Vagina (tissue), 2 donors: Measurements from ENCODE around the gene STON2. TPM values are rescaled to one million over a fixed set of nuclear protein-coding genes. Genes with fewer than 3 reads are reported as not detected.

ENCODE experiments used
- DNase-seq, 2 donors: peaks; one replicate each; pipeline ENCODE4 v3.0.0-alpha.2; 2017; ENCODE audit errors: extremely low spot score in 2 of 2
- H3K27ac ChIP-seq: fragments of 200-600 bp; sonication (generic); one replicate; pipeline ENCODE4 v1.5.1; 2019
- H3K27me3 ChIP-seq: fragments of 200-600 bp; sonication (generic); one replicate; pipeline ENCODE4 v1.5.1; 2019
- H3K36me3 ChIP-seq, 2 donors: fragments of 200-600 bp; sonication (generic); one replicate each; pipeline ENCODE4 v1.5.1; 2017 to 2019
- H3K4me1 ChIP-seq: fragments of 200-600 bp; sonication (generic); one replicate; pipeline ENCODE4 v1.5.1; 2019
- H3K4me3 ChIP-seq, 2 donors: fragments of 200-600 bp; sonication (generic); 1 replicate in 1 of 2; 2 replicates in 1 of 2; pipeline ENCODE4 v1.5.1; 2016 to 2019
- H3K9me3 ChIP-seq: fragments of 200-600 bp; sonication (generic); one replicate; pipeline ENCODE4 v1.5.1; 2019
- CTCF ChIP-seq, 3 experiments: fragments of 450-650 bp in 2 of 3; fragments of 200-600 bp in 1 of 3; sonication (generic) in 1 of 3; IDR thresholded peaks; one replicate each; pipeline ENCODE4 v1.5.1; 2017 to 2019; ENCODE audit warnings: antibody characterized with exemption in 3 of 3, mild to moderate bottlenecking in 2 of 3, moderate library complexity in 2 of 3
- POLR2A ChIP-seq, 2 donors: fragments of 450-650 bp; IDR thresholded peaks; one replicate each; pipeline ENCODE4 v1.6.1; 2017; ENCODE audit warnings: antibody characterized with exemption in 2 of 2, mild to moderate bottlenecking in 2 of 2, moderate library complexity in 2 of 2
- POLR2AphosphoS5 ChIP-seq, 2 donors: sonication (generic); formaldehyde crosslinking; IDR thresholded peaks; one replicate each; pipeline ENCODE4 v1.9.0; 2017; ENCODE audit warnings: antibody characterized with exemption in 2 of 2, mild to moderate bottlenecking in 2 of 2, low read depth in 1 of 2; ENCODE audit not compliant: insufficient read depth in 1 of 2
- intact Hi-C: fragments of 100-400 bp; cut with DNase I; formaldehyde crosslinking; loops from one replicate; pipeline ENCODE4 v1.15.1; 2023
- total RNA-seq: library from RNA; depleted of rRNA; stranded (reverse); fragments of >200 nt; gene quantifications from one replicate; pipeline ENCODE4 v1.2.3, GENCODE V29; 2016

The STON2 gene
- total RNA-seq, 1 donor from 2014 or later, result 39.8 TPM

- no peaks in the 10 kb centered on the region for H3K27me3 ChIP-seq
- DNase-seq, result no peak
- no peaks in the 10 kb centered on the region for H3K9me3 ChIP-seq
- intact Hi-C loops, result no loop called here
- H3K4me1 ChIP-seq, result peaks cover 39% of the 10 kb centered on the region
- no peak overlapping the region for H3K4me3 ChIP-seq
- TF ChIP-seq POLR2AphosphoS5 (IDR thresholded peaks at IDR 0.05; ENCODE audit: insufficient read depth in 1 of 2, low read depth in 1 of 2) (no peak), POLR2A (IDR thresholded peaks at IDR 0.05) (no peak), CTCF (IDR thresholded peaks at IDR 0.05) (no peak)
- peak overlapping the region; percentile 68 for H3K27ac ChIP-seq
- H3K36me3 ChIP-seq, result no peaks in the 10 kb centered on the region
Observed at GRCh38 chr14:81400852-81401251, 728 bp upstream of the STON2 start.

GRCh38 chr14:81398196-81398891 is 1.8 kb downstream of the STON2 start:
- intact Hi-C loops, result no loop called here
- Histone ChIP-seq H3K27ac (no peak overlapping the region), H3K9me3 (no peaks in the 10 kb centered on the region), H3K4me1 (peaks cover 41% of the 10 kb centered on the region), H3K27me3 (no peaks in the 10 kb centered on the region), H3K4me3 (no peak overlapping the region), H3K36me3 (no peaks in the 10 kb centered on the region)
- TF ChIP-seq POLR2AphosphoS5 (IDR thresholded peaks at IDR 0.05; ENCODE audit: insufficient read depth in 1 of 2, low read depth in 1 of 2) (no peak), CTCF (IDR thresholded peaks at IDR 0.05) (no peak), POLR2A (IDR thresholded peaks at IDR 0.05) (no peak)
- DNase-seq, result no peak

- no peak for DNase-seq
- H3K27ac ChIP-seq, result no peak overlapping the region
Observed at GRCh38 chr14:81396113-81396512, 4.0 kb downstream of the STON2 start.

GRCh38 chr14:81394739-81395138 is 5.4 kb downstream of the STON2 start:
- no peaks in the 10 kb centered on the region for H3K9me3 ChIP-seq
- peaks cover 17% of the 10 kb centered on the region for H3K4me1 ChIP-seq
- no peak for DNase-seq
- H3K36me3 ChIP-seq, result no peaks in the 10 kb centered on the region
- no peak overlapping the region for H3K4me3 ChIP-seq
- intact Hi-C loops, result no loop called here
- H3K27ac ChIP-seq, result no peak overlapping the region
- H3K27me3 ChIP-seq, result no peaks in the 10 kb centered on the region
- TF ChIP-seq CTCF (IDR thresholded peaks at IDR 0.05) (no peak), POLR2AphosphoS5 (IDR thresholded peaks at IDR 0.05; ENCODE audit: insufficient read depth in 1 of 2, low read depth in 1 of 2) (no peak)

More at GRCh38 chr14:81396113-81396512, 4.0 kb downstream of the STON2 start:
- intact Hi-C loops, result no loop called here
- H3K4me3 ChIP-seq, result no peak overlapping the region
- no peaks in the 10 kb centered on the region for H3K36me3 ChIP-seq
- H3K4me1 ChIP-seq, result peaks cover 30% of the 10 kb centered on the region
- TF ChIP-seq POLR2A (IDR thresholded peaks at IDR 0.05) (no peak), CTCF (IDR thresholded peaks at IDR 0.05) (no peak), POLR2AphosphoS5 (IDR thresholded peaks at IDR 0.05; ENCODE audit: insufficient read depth in 1 of 2, low read depth in 1 of 2) (no peak)
- no peaks in the 10 kb centered on the region for H3K9me3 ChIP-seq
- H3K27me3 ChIP-seq, result no peaks in the 10 kb centered on the region

- Histone ChIP-seq H3K4me1 (peaks cover 8% of the 10 kb centered on the region), H3K36me3 (no peaks in the 10 kb centered on the region), H3K4me3 (no peak overlapping the region), H3K9me3 (no peaks in the 10 kb centered on the region), H3K27ac (no peak overlapping the region), H3K27me3 (no peaks in the 10 kb centered on the region)
- TF ChIP-seq CTCF (IDR thresholded peaks at IDR 0.05) (no peak), POLR2AphosphoS5 (IDR thresholded peaks at IDR 0.05; ENCODE audit: insufficient read depth in 1 of 2, low read depth in 1 of 2) (no peak), POLR2A (IDR thresholded peaks at IDR 0.05) (no peak)
- DNase-seq, result no peak
- intact Hi-C loops, result no loop called here
Observed at GRCh38 chr14:81392976-81393643, 7.0 kb downstream of the STON2 start.
